ENCODE results near the gene CASTOR2. TPM values are rescaled to one million over a fixed set of nuclear protein-coding genes. Genes with fewer than 3 reads are reported as not detected.
"Not testable (repeated sequence)": the region's sequence is repeated elsewhere in the genome, so short reads cannot be mapped to it uniquely, and the experiment has no call there.

The CASTOR2 gene
- total RNA-seq: 1 to 10 TPM; 3.1 to 3.6 TPM
- 0.85 TPM for polyA plus RNA-seq (2013, experiment 1 of 2)
- 2.1 TPM for polyA plus RNA-seq (2013, experiment 2 of 2)
- 4.1 to 82.6 (median 15.6) reads per million in 172 experiments for total RNA-seq

GRCh38 chr7:74964511-74965119 lies at the start of gene CASTOR2:
TSS of gene CASTOR2 (plus strand) at chr7:74964705. CDS start at chr7:74964986, 281 bp downstream.
- H3K9me3 Mint-ChIP-seq; H3K27me3 ChIP-seq (ENCODE audit: control insufficient read depth in 1 of 2, insufficient read depth in 2 of 2, low read length in 2 of 2); H3K36me3 ChIP-seq (ENCODE audit: insufficient read depth, low read length); H3K4me1 Mint-ChIP-seq (ENCODE audit: low read depth); H3K36me3 Mint-ChIP-seq (ENCODE audit: low read depth); H3K4me1 ChIP-seq (ENCODE audit: insufficient read depth, low read length); POLR2A ChIA-PET; H3K27ac ChIP-seq (ENCODE audit: low read depth in 1 of 2, low read length in 2 of 2); CTCF ChIA-PET; H3K9me3 ChIP-seq (ENCODE audit: control insufficient read depth in 1 of 2, insufficient read depth in 1 of 2, low read length in 2 of 2); H3K27me3 Mint-ChIP-seq; intact Hi-C loops (cut with DNase I, micrococcal nuclease); H3K27ac Mint-ChIP-seq: not testable (repeated sequence)
- peak within 1 kb of the TSS; percentile 12 for H3K4me3 ChIP-seq (ENCODE audit: low read length)
- peak; percentile 89 for ATAC-seq (ENCODE audit: poor library complexity)
- peak within 1 kb of the TSS; percentile 66 for H3K4me3 Mint-ChIP-seq
- DNase-seq: peak in 11 of 14 experiments; percentile 44 to 82 (median 69)

GRCh38 chr7:74922321-74922890 lies 42.1 kb upstream of the CASTOR2 start:
- H3K4me3 Mint-ChIP-seq; POLR2A ChIA-PET; DNase-seq; ATAC-seq (ENCODE audit: poor library complexity); H3K27me3 ChIP-seq (ENCODE audit: control insufficient read depth in 1 of 2, insufficient read depth in 2 of 2, low read length in 2 of 2); intact Hi-C loops (cut with DNase I, micrococcal nuclease); H3K36me3 Mint-ChIP-seq (ENCODE audit: low read depth); CTCF ChIA-PET; H3K4me1 Mint-ChIP-seq (ENCODE audit: low read depth); H3K27ac Mint-ChIP-seq; H3K9me3 ChIP-seq (ENCODE audit: control insufficient read depth in 1 of 2, insufficient read depth in 1 of 2, low read length in 2 of 2); H3K36me3 ChIP-seq (ENCODE audit: insufficient read depth, low read length); H3K4me3 ChIP-seq (ENCODE audit: low read length); H3K9me3 Mint-ChIP-seq; H3K27ac ChIP-seq (ENCODE audit: low read depth in 1 of 2, low read length in 2 of 2); H3K4me1 ChIP-seq (ENCODE audit: insufficient read depth, low read length); H3K27me3 Mint-ChIP-seq: not testable (repeated sequence)

- ATAC-seq (ENCODE audit: poor library complexity); H3K27me3 Mint-ChIP-seq; POLR2A ChIA-PET; H3K4me1 ChIP-seq (ENCODE audit: insufficient read depth, low read length); H3K4me1 Mint-ChIP-seq (ENCODE audit: low read depth); H3K4me3 Mint-ChIP-seq; H3K9me3 Mint-ChIP-seq; DNase-seq; H3K36me3 Mint-ChIP-seq (ENCODE audit: low read depth); H3K9me3 ChIP-seq (ENCODE audit: control insufficient read depth in 1 of 2, insufficient read depth in 1 of 2, low read length in 2 of 2); H3K4me3 ChIP-seq (ENCODE audit: low read length); CTCF ChIA-PET; H3K27ac ChIP-seq (ENCODE audit: low read depth in 1 of 2, low read length in 2 of 2); H3K27me3 ChIP-seq (ENCODE audit: control insufficient read depth in 1 of 2, insufficient read depth in 2 of 2, low read length in 2 of 2); H3K36me3 ChIP-seq (ENCODE audit: insufficient read depth, low read length); H3K27ac Mint-ChIP-seq; intact Hi-C loops (cut with DNase I, micrococcal nuclease): not testable (repeated sequence)
These were observed 40.9 kb upstream of the CASTOR2 start for GRCh38 chr7:74923644-74924043.

DNA sequence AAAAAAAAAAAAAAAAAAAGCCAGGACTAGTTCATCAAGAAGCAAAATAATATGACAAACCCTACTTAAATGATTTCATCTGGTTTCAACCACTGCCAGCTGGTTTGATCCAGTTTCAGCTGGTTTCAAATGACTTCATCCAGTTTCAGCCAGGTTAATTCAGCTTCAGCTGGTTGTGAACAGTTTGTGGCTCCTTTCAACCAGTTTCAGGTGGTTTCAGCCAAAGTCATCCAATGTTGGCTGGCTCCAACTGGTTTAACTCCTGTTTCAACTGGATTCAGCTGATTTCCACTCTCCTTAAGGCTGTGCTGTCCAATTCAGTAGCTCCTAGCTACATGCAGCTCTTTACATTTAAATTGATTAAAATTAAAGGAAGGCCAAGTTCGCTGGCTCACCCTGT lies 37.5 kb upstream of the CASTOR2 start:
- H3K27ac Mint-ChIP-seq; H3K4me1 ChIP-seq (ENCODE audit: insufficient read depth, low read length); POLR2A ChIA-PET; H3K27me3 ChIP-seq (ENCODE audit: control insufficient read depth in 1 of 2, insufficient read depth in 2 of 2, low read length in 2 of 2); H3K4me3 ChIP-seq (ENCODE audit: low read length); H3K9me3 Mint-ChIP-seq; H3K9me3 ChIP-seq (ENCODE audit: control insufficient read depth in 1 of 2, insufficient read depth in 1 of 2, low read length in 2 of 2); intact Hi-C loops (cut with DNase I, micrococcal nuclease); H3K4me3 Mint-ChIP-seq; H3K4me1 Mint-ChIP-seq (ENCODE audit: low read depth); DNase-seq; H3K36me3 ChIP-seq (ENCODE audit: insufficient read depth, low read length); CTCF ChIA-PET; H3K27me3 Mint-ChIP-seq; ATAC-seq (ENCODE audit: poor library complexity); H3K27ac ChIP-seq (ENCODE audit: low read depth in 1 of 2, low read length in 2 of 2); H3K36me3 Mint-ChIP-seq (ENCODE audit: low read depth): not testable (repeated sequence)

DNA sequence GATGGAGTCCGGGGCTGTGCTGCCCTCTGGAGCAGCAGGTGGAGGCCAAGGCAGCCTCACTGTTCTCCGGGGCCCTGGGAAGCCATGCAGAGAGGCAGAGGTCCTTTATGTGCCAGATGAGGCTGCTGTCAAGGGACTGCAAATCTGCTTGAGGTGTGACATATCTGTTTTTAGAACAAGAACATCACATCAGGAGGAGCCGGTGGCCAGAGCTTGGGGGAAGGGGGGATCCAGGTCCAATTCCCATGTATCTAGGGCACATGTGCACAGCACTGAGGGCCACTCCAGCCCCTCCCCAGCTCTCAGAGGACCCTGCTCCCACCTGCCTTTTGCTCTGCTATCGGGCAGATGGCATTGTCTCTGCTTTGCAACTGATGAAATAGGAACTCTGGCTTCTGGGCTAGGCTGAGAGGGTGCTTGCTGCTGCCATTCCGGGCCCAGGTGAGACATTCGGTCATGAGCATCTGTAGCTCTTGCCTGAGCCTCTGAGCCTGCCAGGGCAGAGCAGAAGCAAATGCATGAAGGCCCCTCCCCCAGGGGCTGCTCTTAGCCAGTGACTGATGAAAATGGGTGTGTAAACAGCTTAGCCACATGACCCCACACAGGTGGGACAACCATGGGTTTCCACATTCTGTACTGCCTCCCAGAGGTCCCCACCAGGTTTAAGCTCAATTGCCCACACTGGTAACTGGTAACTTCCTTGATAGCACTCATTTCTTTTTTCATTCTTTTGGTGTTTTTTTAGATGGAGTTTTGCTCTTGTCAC lies 32.8 kb upstream of the CASTOR2 start:
- intact Hi-C loops (cut with DNase I, micrococcal nuclease); H3K4me1 Mint-ChIP-seq (ENCODE audit: low read depth); POLR2A ChIA-PET; ATAC-seq (ENCODE audit: poor library complexity); H3K4me3 ChIP-seq (ENCODE audit: low read length); H3K27ac Mint-ChIP-seq; H3K9me3 Mint-ChIP-seq; H3K4me1 ChIP-seq (ENCODE audit: insufficient read depth, low read length); H3K27ac ChIP-seq (ENCODE audit: low read depth in 1 of 2, low read length in 2 of 2); DNase-seq; H3K36me3 Mint-ChIP-seq (ENCODE audit: low read depth); H3K4me3 Mint-ChIP-seq; H3K27me3 Mint-ChIP-seq; H3K27me3 ChIP-seq (ENCODE audit: control insufficient read depth in 1 of 2, insufficient read depth in 2 of 2, low read length in 2 of 2); CTCF ChIA-PET; H3K36me3 ChIP-seq (ENCODE audit: insufficient read depth, low read length); H3K9me3 ChIP-seq (ENCODE audit: control insufficient read depth in 1 of 2, insufficient read depth in 1 of 2, low read length in 2 of 2): not testable (repeated sequence)

GRCh38 chr7:74939429-74939828 lies 25.1 kb upstream of the CASTOR2 start:
- H3K27me3 ChIP-seq (ENCODE audit: control insufficient read depth in 1 of 2, insufficient read depth in 2 of 2, low read length in 2 of 2); ATAC-seq (ENCODE audit: poor library complexity); H3K4me1 Mint-ChIP-seq (ENCODE audit: low read depth); H3K27ac Mint-ChIP-seq; CTCF ChIA-PET; H3K4me3 ChIP-seq (ENCODE audit: low read length); H3K4me3 Mint-ChIP-seq; intact Hi-C loops (cut with DNase I, micrococcal nuclease); H3K4me1 ChIP-seq (ENCODE audit: insufficient read depth, low read length); H3K36me3 Mint-ChIP-seq (ENCODE audit: low read depth); POLR2A ChIA-PET; H3K27me3 Mint-ChIP-seq; H3K9me3 ChIP-seq (ENCODE audit: control insufficient read depth in 1 of 2, insufficient read depth in 1 of 2, low read length in 2 of 2); H3K36me3 ChIP-seq (ENCODE audit: insufficient read depth, low read length); H3K9me3 Mint-ChIP-seq; H3K27ac ChIP-seq (ENCODE audit: low read depth in 1 of 2, low read length in 2 of 2); DNase-seq: not testable (repeated sequence)

All from CD4-positive, alpha-beta T cell (primary cell).